PFSK-1 (cell line): ENCODE results near the gene RBL2.

Experiments used
- FOXP2 ChIP-seq: optimal IDR thresholded peaks from 2 replicates; pipeline ENCODE3; 2011; ENCODE audit warnings: borderline replicate concordance, control low read depth, inconsistent platforms; ENCODE audit not compliant: insufficient read depth; ENCODE audit errors: extremely low read length, extremely low read depth
- POLR2AphosphoS5 ChIP-seq: IDR thresholded peaks from 2 replicates; pipeline ENCODE4 v1.6.1; 2012; ENCODE audit warnings: low read depth, mild to moderate bottlenecking, control low read depth, low read length, moderate library complexity
- REST ChIP-seq, 2 experiments: IDR thresholded peaks; 2 replicates each; pipeline versions ENCODE4 v1.6.1 to v1.8.0; 2011 to 2012; ENCODE audit warnings: low read depth in 2 of 2, low read length in 2 of 2, control low read depth in 1 of 2, inconsistent platforms in 1 of 2, mild to moderate bottlenecking in 1 of 2, moderate library complexity in 1 of 2; ENCODE audit not compliant: insufficient read depth in 1 of 2
- SIN3A ChIP-seq: IDR thresholded peaks from 2 replicates; pipeline ENCODE4 v1.6.1; 2012; ENCODE audit warnings: mild to moderate bottlenecking, low read length, moderate library complexity, borderline replicate concordance; ENCODE audit not compliant: insufficient read depth
- TAF1 ChIP-seq: IDR thresholded peaks from 2 replicates; pipeline ENCODE4 v1.6.1; 2012; ENCODE audit warnings: low read length, control low read depth, borderline replicate concordance; ENCODE audit not compliant: insufficient read depth

The RBL2 gene

GRCh38 chr16:53502331-53503269, 68.3 kb downstream of the RBL2 start, which contains the start of gene AKTIP:
Gene AKTIP, minus strand, starts transcription at chr16:53503209. Its CDS starts 2,950 bp downstream, at chr16:53500259.
- TF ChIP-seq FOXP2 = no peak
- TF ChIP-seq REST (IDR thresholded peaks at IDR 0.05; ENCODE audit: insufficient read depth in 1 of 2, low read depth in 2 of 2, low read length in 2 of 2) = no peak
- no peak for TF ChIP-seq POLR2AphosphoS5
- TF ChIP-seq TAF1 = no peak
- no peak for TF ChIP-seq SIN3A

GRCh38 chr16:53503270-53503923, 69.1 kb downstream of the RBL2 start:
- no peak for TF ChIP-seq REST (IDR thresholded peaks at IDR 0.05; ENCODE audit: insufficient read depth in 1 of 2, low read depth in 2 of 2, low read length in 2 of 2)
- no peak for TF ChIP-seq SIN3A
- peak; percentile 54; the same call in 1 of the 2 replicates for TF ChIP-seq TAF1
- peak; percentile 74 for TF ChIP-seq POLR2AphosphoS5
- TF ChIP-seq FOXP2 = peak; percentile 48

GRCh38 chr16:53503991-53504663, 69.9 kb downstream of the RBL2 start:
- no peak for TF ChIP-seq TAF1

GRCh38 chr16:53504665-53505064, 70.4 kb downstream of the RBL2 start:
- TF ChIP-seq POLR2AphosphoS5 = no peak
- no peak for TF ChIP-seq SIN3A
- TF ChIP-seq TAF1 = no peak
- no peak for TF ChIP-seq FOXP2
- TF ChIP-seq REST (IDR thresholded peaks at IDR 0.05; ENCODE audit: insufficient read depth in 1 of 2, low read depth in 2 of 2, low read length in 2 of 2) = no peak

- no peak for TF ChIP-seq TAF1
- TF ChIP-seq SIN3A = no peak
- no peak for TF ChIP-seq REST (IDR thresholded peaks at IDR 0.05; ENCODE audit: insufficient read depth in 1 of 2, low read depth in 2 of 2, low read length in 2 of 2)
- TF ChIP-seq POLR2AphosphoS5 = no peak
These were observed 72.0 kb downstream of the RBL2 start for GRCh38 chr16:53506254-53506653.
